HG03139 (cell line): ENCODE data around the gene F2RL3.
A peak's percentile ranks its signal among the peaks of the same experiment; 100 is the strongest.

ENCODE experiments used
- ATAC-seq: cut with Tn5 transposase; IDR thresholded peaks from one replicate; pipeline ENCODE4 v1.9.1; 2021; ENCODE audit not compliant: unreplicated experiment

F2RL3 gene

DNA sequence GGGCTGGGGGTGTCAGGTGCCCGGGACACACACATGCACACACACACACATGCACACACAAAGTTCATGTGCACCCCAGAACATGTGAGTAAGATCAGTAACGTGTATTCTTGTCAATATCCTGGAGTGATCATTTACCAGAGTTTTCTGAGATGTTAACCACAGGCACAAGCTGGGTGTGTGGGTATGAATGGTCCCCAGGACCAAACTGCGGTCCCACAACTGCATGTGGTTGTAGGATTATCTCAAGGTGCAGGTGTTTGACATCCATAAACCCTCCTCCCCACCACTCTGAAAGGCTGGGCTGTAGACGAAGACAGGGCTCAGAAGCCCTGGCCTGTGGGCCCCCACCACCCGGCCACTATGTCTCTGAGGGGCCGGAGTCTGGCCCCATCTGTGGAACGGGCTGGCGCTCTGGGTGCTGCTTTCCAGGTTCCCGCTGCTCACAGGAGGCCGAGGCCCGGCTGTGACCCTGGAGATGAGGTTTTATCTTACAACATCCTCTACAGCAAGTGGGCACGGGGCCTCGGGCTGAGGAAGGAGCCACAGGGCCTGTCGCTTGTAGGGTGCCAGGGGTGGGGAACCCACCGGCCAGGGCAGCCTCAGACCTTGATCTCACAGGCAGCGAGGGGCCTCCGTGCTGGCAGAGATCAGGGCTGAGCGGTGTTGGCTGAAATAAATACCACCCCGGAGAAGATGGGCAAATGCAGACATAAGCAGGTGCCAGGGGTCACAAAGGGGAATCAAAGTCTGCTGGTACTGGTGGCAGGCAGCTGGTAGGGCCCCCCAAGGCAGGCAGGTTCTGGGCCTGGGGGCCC lies 4.3 kb downstream of the F2RL3 start:
- no peak for ATAC-seq

DNA sequence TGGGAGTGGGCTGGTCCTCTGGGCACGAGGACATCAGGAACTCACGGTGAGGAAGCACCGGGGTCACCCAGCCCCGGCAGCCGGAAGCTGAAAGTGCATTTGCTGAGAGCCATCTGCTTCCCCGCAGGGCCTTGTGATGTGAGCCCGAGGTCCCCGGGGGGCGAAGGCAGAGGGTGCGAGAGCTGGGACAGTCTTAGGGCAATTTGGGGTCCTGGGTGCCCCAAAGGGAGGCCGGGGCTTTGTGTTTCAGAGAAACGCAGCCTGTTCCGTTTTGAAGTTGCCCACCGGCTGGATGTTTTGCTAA lies 4.8 kb downstream of the F2RL3 start:
- ATAC-seq, result no peak

DNA sequence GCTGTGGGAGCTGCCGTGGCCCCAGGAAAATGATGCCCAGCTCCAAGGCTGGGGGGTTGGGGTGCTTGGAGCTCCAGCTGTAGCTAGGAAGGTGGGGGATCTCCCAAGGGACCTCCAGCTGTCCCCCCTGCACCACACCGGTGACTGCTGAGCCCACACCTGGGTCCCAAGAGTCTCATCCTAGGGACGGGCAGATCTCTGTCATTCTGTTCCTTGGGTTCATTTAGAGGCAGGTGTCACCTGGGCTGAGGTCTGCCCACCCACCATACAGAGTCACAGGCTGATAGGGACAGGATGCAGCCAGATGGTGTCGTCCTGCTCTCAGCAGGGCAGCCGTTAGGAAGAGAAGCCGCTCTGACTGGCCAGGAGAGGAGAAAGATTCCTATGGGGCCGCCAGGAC lies 5.3 kb downstream of the F2RL3 start:
- no peak for ATAC-seq

DNA sequence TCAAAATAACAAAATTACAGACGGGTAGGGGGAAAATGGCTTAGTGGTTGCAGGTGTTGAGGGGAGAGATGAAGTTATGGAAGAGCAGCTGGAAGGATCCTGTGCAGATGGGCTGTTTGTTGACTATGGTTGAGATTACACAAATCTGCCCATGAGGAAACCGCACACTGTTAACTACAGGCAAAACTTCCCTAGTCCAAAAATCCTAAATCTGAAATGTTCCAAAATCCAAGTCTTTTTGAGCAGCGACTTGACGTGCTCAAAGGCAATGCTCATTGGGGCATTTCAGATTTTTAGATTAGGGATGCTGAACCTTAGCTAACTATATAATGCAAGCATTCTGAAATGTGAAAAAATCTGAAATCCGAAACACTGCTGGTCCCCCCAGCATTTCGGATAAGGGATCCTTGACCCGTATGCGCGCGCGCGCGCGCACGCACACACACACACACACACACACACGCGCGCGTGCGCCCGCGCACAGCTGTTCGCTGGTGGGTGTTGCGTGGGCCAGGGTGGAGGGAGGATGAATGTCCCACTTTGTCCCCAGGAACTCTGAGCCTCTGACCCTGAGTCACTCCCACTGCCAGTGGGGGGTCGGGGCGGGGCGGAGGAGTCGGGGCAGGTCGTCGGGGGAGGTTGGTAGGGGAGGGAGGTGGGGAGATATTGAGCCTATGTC lies 6.8 kb downstream of the F2RL3 start:
- no peak for ATAC-seq

DNA sequence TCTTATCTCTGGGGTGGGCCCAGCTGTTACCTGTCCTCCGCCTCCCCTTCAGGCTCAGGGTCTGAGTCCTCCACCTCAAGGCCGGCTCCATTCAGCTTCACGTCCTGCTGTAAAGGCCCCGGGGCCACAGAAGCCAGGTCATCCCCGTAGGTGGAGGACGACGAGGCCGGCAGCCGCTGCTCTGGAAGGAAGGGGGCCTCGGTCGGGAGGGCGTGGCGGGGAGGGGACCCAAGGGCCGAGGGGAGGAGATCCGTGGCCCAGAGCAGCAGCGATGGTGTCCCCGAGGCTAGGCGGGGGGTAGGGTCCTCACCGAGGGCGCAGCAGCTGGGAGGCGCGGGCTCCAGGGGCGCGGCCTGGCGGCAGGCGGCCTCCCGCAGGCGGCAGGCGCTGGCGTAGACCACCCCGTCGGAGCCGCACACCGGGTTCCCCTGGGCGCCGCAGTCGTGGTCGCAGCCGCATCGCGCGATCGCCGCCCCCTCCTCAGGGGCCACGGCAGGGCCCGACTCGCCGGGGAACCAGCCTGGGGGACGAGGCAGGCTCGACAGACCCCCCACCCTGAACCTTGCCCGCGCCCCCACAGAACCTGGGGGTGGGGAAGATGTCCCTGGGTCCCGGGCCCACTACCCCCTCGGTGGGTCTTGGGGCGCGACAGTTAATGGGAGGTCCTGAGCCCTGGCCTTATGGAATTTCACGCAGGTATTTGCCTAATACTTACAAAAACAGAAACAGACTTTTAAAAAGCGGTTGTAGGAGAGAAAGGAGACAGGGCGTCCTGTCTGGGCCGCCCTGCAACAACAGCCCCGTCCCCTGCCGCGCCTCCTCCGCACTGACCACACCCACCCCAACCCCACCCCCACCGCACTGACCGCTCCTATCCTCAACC lies 7.6 kb downstream of the F2RL3 start:
- peak; percentile 15 for ATAC-seq

DNA sequence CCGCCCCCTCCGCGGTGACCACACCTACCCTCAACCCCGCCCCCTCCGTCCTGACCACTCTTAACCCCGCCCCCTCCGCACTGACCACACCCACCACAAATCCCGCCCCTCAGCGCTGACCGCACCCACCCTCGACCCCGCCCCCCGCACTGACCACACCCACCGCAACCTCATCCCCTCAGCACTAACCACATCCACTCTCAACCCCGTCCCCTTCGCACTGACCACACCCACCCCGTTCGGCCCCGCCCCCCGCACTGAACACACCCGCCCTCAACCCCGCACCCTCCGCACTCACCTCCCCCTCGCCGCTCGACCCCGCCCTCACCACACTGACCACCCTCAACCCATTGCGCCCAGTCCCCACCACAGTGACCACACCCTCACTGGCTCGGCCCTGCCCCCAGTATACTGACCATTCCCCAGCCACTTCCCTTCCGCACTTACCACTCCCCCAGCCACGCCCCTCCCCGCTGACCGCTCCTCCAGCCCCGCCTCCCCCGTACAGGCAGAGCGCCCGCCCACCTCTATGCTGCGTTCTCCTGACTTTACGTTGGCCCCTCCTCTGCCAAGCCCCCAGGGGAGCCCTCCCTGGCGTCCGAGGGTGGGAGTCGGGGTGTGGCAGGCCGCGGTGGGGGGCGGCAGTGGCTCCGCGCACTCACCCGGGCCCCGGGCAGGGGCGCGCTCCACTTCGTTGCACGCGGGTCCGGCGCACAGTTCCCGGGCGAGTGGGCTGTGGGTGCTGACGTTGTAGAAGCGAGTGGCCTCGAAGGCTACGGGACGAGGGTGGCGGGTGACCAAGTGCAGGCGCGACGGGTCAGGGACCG lies 8.4 kb downstream of the F2RL3 start:
- ATAC-seq, result peak; percentile 37

DNA sequence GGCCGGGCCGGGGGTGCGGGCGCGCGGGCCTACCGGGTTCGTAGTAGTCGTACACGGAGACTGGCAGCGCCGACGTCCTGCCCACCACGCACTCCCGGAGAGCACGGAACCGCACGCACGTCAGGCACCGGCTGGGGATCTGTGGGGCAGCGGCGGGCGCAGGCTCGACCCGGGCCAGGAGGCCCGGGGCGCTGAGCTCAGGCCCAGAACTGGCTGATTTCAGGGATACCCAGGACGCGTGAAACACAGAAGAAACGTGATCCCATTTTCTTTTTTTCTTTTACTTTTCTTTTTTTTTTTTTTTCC lies 9.0 kb downstream of the F2RL3 start:
- ATAC-seq, result peak; percentile 7

DNA sequence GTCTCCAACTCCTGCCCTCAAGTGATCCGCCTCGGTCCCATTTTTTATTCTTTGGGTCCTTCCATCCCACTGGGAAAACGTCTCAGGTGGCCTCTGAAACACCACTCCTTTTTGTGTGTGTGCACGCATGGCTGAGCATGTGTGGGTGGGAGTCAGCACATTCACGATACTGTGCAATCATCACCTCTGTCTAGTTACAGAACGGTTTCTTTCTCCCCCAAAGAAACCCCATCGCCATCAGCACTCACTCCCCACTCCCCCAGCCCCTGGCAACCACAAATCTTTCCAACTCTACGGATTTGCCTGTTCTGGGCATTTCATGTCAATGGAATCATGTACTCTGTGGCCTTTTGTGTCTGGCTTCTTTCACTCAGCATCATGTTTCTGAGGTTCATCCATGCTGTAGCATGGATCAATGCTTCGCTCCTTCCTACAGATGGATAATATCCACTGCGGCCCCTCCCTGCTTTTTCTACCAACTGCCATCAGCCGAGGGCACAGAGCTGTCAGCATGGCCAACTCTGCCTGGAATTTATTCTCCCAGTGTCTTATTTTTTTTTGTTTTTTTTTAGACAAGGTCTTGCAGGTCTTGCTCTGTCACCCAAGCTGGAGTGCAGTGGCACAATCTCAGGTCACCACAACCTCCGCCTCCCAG lies 9.7 kb downstream of the F2RL3 start:
- no peak for ATAC-seq

DNA sequence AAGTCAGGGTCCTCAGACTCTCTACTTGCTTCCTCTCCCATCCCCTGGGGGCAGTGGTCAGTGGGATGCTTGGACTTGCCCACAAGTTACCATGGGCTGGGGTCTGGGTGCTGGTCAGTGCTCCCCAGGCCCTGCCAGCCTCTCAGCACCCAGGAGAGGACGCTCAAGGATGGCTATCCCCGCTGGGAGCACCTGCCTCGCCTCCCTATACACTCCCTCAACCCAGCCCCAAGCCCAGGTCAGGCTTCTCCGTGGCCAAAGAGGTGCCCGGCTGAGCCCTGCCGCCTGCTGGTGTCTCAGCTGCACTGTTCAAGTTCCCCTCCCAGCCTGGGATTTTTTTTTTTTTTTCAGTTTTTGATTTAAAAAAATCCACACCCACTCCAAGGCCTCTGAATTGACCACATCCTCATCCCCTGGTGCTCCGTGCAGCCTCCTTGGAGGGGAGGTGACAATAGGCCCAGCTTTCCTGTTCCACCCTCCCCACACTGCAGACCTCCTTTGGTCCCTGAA lies 10.8 kb downstream of the F2RL3 start:
- no peak for ATAC-seq

DNA sequence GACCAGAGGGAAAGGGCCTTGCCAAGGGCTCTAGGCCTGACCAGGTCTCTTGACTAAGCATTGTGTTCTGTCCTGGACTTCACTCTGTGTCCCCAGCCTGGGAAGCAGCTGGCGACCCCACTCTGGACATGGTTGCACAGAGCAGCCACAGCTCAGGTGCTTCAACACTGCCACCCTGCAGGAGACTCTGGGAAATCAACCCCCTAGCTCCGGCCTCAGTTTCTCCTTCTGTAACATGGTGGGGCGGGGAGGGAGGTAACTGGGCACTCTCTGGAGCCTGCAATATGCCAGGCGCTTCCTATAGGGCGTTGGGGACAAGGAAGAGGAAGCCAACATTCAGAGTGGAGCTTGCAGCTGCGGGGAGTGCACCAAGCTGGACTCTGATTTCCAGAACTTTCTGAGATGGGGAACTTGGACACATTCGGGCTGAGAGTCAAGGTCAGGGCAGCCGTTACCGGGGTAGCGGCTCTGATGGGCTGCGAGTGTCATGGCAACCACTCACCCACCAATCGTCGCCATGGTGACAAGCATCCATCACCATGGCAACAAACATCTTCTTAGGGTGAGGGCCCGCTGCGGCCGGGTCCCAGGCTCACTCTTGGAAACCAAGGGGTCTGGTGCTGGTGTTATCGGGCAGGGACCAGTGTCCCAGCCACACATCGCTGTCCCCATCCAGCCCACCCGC lies 12.8 kb downstream of the F2RL3 start:
- ATAC-seq, result no peak

DNA sequence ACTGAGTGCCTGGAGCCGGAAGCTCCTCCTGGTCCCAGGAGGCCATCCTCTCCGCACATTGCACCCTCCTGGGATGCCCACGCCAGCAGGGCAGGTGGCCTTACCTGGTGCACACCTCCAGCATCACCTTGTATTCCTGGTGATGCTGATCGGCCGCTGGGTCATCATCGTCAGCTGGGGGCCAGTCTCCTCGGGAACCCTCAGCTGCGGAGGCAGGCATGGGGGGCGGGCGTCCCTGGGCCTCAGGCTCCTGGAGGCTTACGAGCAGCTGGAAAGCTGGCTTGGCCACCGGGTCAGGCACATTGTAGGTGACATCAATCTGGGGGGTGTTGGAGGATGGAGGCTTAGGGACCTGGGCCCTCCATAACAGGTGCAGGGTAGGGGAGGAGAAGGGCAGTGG lies 13.7 kb downstream of the F2RL3 start:
- no peak for ATAC-seq

DNA sequence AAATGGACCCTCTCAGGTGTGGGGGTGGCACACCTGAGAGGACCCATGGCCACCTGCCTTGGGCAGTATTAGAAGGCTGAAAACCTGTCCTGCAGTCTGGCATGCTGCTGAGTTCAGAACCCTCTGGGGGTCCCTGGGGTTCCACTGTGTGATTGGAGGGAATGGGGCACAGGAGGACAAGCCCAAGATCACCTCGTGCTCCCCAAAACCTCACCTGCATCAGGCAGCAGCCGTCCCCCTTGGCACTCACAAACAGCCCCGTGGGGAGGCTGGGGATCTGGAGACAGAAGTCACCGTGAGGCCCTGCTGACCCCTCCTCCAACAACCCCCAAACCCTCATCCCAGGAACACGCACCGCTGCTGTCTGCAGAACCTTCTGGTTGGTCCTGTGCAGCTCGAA lies 14.5 kb downstream of the F2RL3 start:
- ATAC-seq, result no peak

DNA sequence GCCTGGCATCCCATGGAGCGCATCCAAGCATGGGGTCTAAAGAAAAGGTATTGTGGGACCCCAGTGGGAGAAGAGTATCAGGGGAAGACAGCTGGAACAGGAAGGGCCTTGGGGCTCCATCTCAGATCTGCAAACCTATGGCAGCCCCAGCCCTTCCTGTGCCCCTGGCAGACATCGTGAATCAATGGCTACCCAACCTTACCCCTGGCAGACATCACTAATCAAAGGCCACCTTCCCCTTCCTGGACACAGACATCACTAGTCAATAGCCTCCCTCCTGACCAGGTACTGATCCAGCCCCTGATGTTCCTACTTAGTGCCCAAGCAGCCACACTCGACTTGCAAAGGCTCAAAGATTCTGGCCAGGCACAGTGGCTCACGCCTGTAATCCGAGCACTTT lies 15.8 kb downstream of the F2RL3 start:
- ATAC-seq, result no peak

DNA sequence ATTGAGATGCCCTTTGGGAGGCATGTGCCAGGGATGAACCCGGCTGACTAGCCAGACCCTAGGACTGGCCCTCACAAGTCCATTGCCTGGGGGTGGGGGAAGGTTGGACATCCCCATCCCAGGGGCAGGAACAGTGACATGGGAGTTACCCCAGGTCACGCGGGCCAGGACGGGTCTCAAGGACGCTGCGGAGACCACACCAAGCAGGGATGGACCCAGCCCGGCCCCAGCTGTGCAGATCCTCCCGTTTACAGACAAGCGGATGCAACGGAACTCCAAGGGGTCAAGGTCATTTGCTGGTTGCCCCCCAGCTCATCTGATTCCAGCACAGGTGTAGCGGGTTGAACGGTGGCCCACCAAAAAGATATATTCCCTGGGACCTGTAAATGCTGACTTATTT lies 20.0 kb downstream of the F2RL3 start:
- ATAC-seq, result no peak

DNA sequence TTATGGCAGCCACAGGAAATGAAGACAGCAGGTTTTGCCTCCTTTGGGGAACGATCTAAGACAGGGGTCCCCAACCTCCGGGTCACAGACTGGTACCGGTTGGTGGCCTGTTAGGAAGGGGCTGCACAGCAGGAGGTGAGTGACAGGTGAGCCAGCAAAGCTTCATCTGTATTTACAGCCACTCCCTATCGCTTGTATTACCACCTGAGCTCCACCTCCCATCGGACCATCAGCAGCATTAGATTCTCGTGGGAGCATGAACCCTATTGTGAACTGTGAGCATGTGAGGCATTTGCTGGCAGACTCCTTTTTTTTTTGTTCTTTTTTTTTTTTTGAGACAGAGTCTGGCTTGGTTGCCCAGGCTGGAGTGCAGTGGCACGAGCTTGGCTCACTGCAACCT lies 22.2 kb downstream of the F2RL3 start:
- no peak for ATAC-seq

DNA sequence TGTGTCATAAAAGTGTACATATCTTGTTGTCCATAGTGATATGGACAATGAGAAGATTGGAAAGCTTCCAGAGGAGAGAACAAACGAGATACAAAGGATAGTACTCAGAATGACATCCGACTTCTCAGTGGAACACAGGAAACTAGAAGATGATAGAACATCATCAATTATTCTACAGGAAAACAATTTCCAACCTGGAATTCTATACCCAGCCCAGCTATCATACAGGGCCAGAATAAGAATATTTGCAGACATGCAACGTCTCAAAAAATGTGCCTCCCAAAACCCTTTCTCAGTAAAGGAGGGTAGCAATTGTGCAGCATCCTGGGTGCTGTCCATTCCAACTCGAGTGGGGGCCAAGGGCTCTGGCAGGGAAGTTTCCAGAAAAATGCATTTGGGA lies 24.0 kb downstream of the F2RL3 start:
- no peak for ATAC-seq

DNA sequence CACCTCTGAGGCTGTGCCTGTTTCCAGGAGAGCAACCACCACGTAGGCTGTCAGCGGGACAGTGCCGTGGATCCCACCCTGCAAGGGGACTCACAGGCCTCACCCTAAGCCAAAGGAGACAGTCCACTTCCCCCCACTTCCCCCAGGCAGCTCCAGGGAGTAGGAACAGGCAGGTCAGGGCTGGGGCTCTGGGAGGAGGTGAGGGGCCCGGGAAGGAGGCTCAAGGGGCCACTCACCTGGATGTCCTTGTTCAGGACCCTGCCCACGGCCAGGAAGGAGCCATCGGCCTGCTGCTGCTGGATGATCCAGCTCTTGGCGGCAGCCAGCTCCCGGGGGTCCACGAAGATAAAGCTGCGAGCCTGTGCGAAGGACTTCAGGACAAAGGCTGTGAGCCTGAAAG lies 25.6 kb downstream of the F2RL3 start:
- no peak for ATAC-seq

DNA sequence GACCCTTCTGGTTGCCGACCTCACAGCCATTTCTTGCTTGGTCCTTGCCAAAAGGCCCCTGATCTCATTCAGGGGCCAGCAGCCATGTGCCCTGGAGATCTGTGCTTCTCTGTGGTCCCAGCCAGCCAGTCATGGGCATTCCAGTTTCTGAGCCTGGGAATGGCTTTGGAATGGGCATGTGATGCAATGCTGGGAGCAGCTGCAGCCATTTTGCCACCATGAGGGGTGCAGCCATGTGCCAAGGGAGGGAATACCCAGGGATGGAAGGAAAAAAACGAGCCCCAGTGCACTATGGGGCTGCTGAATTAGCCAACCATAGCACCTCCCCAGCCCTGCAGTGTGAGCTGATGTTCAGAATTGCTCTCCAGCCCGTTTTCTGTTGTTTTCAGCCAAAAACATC lies 26.3 kb downstream of the F2RL3 start:
- no peak for ATAC-seq

DNA sequence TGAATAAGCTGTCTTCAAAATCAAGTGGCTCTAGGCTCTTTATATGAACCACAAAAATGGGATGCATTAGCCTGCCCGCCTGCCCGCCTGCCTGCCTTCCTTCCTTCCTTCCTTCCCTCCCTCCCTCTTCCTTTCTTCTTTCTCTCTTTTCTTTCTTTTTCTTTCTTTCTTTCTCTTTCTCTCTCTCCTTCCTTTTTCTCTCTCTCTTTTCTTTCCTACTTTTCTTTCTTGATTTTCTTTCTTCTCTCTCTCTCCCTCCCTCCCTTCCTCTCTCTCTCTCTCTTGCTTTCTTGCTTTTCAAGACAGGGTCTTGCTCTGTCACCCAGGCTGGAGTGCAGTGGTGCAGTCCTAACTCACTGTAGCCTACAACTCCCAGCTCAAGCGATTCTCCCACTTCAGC lies 26.9 kb downstream of the F2RL3 start:
- no peak for ATAC-seq

DNA sequence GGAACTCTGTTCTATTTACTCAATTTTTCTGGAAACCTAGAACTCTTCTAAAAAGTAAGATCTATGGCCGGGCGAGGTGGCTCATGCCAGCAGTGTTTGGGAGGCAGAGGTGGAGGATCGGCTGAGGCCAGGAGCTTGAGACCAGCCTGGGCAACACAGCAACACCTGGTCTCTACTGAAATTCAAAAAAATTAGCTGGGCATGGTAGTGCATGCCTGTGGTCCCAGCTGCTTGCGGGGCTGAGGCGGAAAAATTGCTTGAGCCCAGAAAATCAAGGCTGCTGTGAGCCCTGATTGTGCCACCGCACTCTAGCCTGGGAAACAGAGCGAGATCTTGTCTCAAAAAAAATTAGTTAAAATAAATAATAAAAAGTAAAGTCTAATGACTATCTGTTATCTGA lies 28.6 kb downstream of the F2RL3 start:
- no peak for ATAC-seq
